HepG2 (cell line): ENCODE measurements around the gene PRMT2. TPM values are rescaled to one million over a fixed set of nuclear protein-coding genes. Genes with fewer than 3 reads are reported as not detected.

Experiments used
- CEBPB ChIP-seq: IDR thresholded peaks from 2 replicates; pipeline ENCODE4 v1.6.1; 2011; ENCODE audit warnings: low read depth, low read length, improper control_type of control experiment, borderline replicate concordance
- CEBPG ChIP-seq: IDR thresholded peaks from 2 replicates; pipeline ENCODE4 v1.6.1; 2016
- HES4 ChIP-seq: sonication (generic); formaldehyde crosslinking; IDR thresholded peaks from 2 replicates; pipeline ENCODE4 v1.9.0; 2021; ENCODE audit warnings: mild to moderate bottlenecking, missing genetic modification reagents, borderline replicate concordance
- HNRNPLL ChIP-seq: fragments of 200-400 bp; formaldehyde crosslinking; IDR thresholded peaks from 2 replicates; pipeline ENCODE4 v1.6.1; 2017; ENCODE audit warnings: mild to moderate bottlenecking, low read depth, low read length; ENCODE audit not compliant: poor library complexity, severe bottlenecking
- KDM3A ChIP-seq: IDR thresholded peaks from 2 replicates; pipeline ENCODE4 v1.6.1; 2018; ENCODE audit warnings: low read depth, missing compliant biosample characterization
- MTF2 ChIP-seq: sonication (generic); formaldehyde crosslinking; IDR thresholded peaks from 2 replicates; pipeline ENCODE4 v1.5.0; 2020; ENCODE audit warnings: missing genetic modification reagents, borderline replicate concordance
- NKX3-1 ChIP-seq: sonication (generic); formaldehyde crosslinking; IDR thresholded peaks from 2 replicates; pipeline ENCODE4 v1.5.0; 2020; ENCODE audit warnings: missing genetic modification reagents
- NR3C1 ChIP-seq: sonication (generic); formaldehyde crosslinking; IDR thresholded peaks from 2 replicates; pipeline ENCODE4 v1.4.0; 2020; ENCODE audit warnings: missing genetic modification reagents
- PAF1 ChIP-seq: IDR thresholded peaks from 2 replicates; pipeline ENCODE4 v1.6.1; 2016; ENCODE audit warnings: missing genetic modification reagents, missing compliant biosample characterization
- PAX8 ChIP-seq: sonication (generic); formaldehyde crosslinking; IDR thresholded peaks from 2 replicates; pipeline ENCODE4 v1.8.0; 2022; ENCODE audit warnings: mild to moderate bottlenecking, missing genetic modification reagents, borderline replicate concordance
- RAD21 ChIP-seq: fragments of 450-650 bp; formaldehyde crosslinking; IDR thresholded peaks from 2 replicates; pipeline ENCODE4 v1.5.0; 2020; ENCODE audit warnings: mild to moderate bottlenecking
- RFX3 ChIP-seq: IDR thresholded peaks from 2 replicates; pipeline ENCODE4 v1.6.1; 2016; ENCODE audit warnings: missing biosample characterization, missing genetic modification reagents
- TEAD3 ChIP-seq: optimal IDR thresholded peaks from 2 replicates; pipeline ENCODE3; 2016; ENCODE audit warnings: borderline replicate concordance
- XRCC5 ChIP-seq: fragments of 200-400 bp; formaldehyde crosslinking; optimal IDR thresholded peaks from 2 replicates; pipeline ENCODE3; 2017; ENCODE audit warnings: mild to moderate bottlenecking, low read length
- ZBTB44 ChIP-seq: sonication (generic); formaldehyde crosslinking; IDR thresholded peaks from 2 replicates; pipeline ENCODE4 v1.4.0; 2020; ENCODE audit warnings: missing genetic modification reagents
- ZHX1 ChIP-seq: sonication (generic); formaldehyde crosslinking; IDR thresholded peaks from 2 replicates; pipeline ENCODE4 v1.8.1; 2022; ENCODE audit warnings: low read depth, mild to moderate bottlenecking, missing genetic modification reagents
- ZKSCAN8 ChIP-seq: IDR thresholded peaks from 2 replicates; pipeline ENCODE4 v1.6.1; 2016; ENCODE audit warnings: borderline replicate concordance, missing genetic modification reagents, missing compliant biosample characterization
- ZNF136 ChIP-seq: sonication (generic); formaldehyde crosslinking; IDR thresholded peaks from 2 replicates; pipeline ENCODE4 v1.8.1; 2022; ENCODE audit warnings: low read depth, mild to moderate bottlenecking, moderate library complexity, missing genetic modification reagents
- ZNF138 ChIP-seq: sonication (generic); formaldehyde crosslinking; IDR thresholded peaks from 2 replicates; pipeline ENCODE4 v1.5.0; 2020; ENCODE audit warnings: mild to moderate bottlenecking, low read depth, missing genetic modification reagents
- ZNF205 ChIP-seq: IDR thresholded peaks from 2 replicates; pipeline ENCODE4 v1.6.1; 2018; ENCODE audit warnings: missing biosample characterization, missing genetic modification reagents
- ZNF451 ChIP-seq: sonication (generic); formaldehyde crosslinking; IDR thresholded peaks from 2 replicates; pipeline ENCODE4 v1.5.0; 2020; ENCODE audit warnings: mild to moderate bottlenecking, missing genetic modification reagents
- ZNF547 ChIP-seq: sonication (generic); formaldehyde crosslinking; IDR thresholded peaks from 2 replicates; pipeline ENCODE4 v1.5.1; 2020; ENCODE audit warnings: mild to moderate bottlenecking, missing genetic modification reagents
- ZNF607 ChIP-seq: sonication (generic); formaldehyde crosslinking; IDR thresholded peaks from 2 replicates; pipeline ENCODE4 v1.5.1; 2020; ENCODE audit warnings: missing genetic modification reagents, mild to moderate bottlenecking, borderline replicate concordance
- polyA plus RNA-seq, 8 experiments: library from polyadenylated mRNA; depleted of rRNA in 3 of 8; stranded (reverse) in 7 of 8; unstranded in 1 of 8; fragments of >200 nt; fragmentation: Illumina TruSeq in 4 of 8; extraction: Trizol in 4 of 8; gene quantifications; 2 replicates each; pipeline versions ENCODE4 v1.2.1 to v1.2.3, GENCODE V29; 2011 to 2016; ENCODE audit warnings: low read depth in 4 of 8, missing spikeins in 1 of 8, mixed read lengths in 1 of 8; ENCODE audit not compliant: insufficient read depth in 1 of 8
- total RNA-seq, 5 experiments: library from RNA; depleted of rRNA; stranded (reverse); fragments of >200 nt; fragmentation: Illumina TruSeq; extraction: Trizol; gene quantifications; 2 replicates each; pipeline ENCODE4 v1.2.3, GENCODE V29; 2016; ENCODE audit warnings: low read depth in 1 of 5
- TF ChIP-seq, protein P1 (sequence below): sonication (generic); formaldehyde crosslinking; IDR thresholded peaks from 2 replicates; pipeline ENCODE4 v1.4.0; 2020; ENCODE audit warnings: low read depth, mild to moderate bottlenecking, missing genetic modification reagents
- TF ChIP-seq, protein P2 (sequence below): fragments of 450-650 bp; IDR thresholded peaks from 2 replicates; pipeline ENCODE4 v1.6.1; 2016

Gene PRMT2
- total and polyA plus RNA-seq, 2 of the 13 experiments (the other 11 are each of a cell fraction or from before 2014, with no cell fraction given), result 54.4 to 78.8 TPM

DNA sequence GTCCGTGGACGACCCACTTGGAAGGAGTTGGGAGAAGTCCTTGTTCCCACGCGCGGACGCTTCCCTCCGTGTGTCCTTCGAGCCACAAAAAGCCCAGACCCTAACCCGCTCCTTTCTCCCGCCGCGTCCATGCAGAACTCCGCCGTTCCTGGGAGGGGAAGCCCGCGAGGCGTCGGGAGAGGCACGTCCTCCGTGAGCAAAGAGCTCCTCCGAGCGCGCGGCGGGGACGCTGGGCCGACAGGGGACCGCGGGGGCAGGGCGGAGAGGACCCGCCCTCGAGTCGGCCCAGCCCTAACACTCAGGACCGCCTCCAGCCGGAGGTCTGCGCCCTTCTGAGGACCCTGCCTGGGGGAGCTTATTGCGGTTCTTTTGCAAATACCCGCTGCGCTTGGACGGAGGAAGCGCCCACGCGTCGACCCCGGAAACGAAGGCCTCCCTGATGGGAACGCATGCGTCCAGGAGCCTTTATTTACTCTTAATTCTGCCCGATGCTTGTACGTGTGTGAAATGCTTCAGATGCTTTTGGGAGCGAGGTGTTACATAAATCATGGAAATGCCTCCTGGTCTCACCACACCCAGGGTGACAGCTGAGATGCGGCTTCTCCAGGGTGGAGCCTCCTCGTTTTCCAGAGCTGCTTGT lies 32.4 kb downstream of the PRMT2 start (continued):
- 0 out of 2 replicates have a peak, but pooled peaks have one; percentile 80 for TF ChIP-seq ZHX1 (CRISPR knock-in tag)
- no peak for TF ChIP-seq ZNF547
- no peak for TF ChIP-seq RFX3
- TF ChIP-seq CEBPB, result no peak
- TF ChIP-seq HES4 (CRISPR knock-in tag), result no peak
- 0 out of 2 replicates have a peak, but pooled peaks have one; percentile 25 for TF ChIP-seq ZNF451 (CRISPR knock-in tag)
- TF ChIP-seq MTF2, result no peak
- TF ChIP-seq CEBPG (CRISPR knock-in tag), result no peak
- TF ChIP-seq HNRNPLL, result peak; percentile 56
- TF ChIP-seq PAX8 (CRISPR knock-in tag), result no peak
- no peak for TF ChIP-seq ZNF205 (CRISPR knock-in tag)
- no peak for TF ChIP-seq RAD21
- no peak for TF ChIP-seq TEAD3 (CRISPR knock-in tag)
- TF ChIP-seq ZNF607, result peak; percentile 52; the same call in 1 of the 2 replicates
- TF ChIP-seq, protein P1, sequence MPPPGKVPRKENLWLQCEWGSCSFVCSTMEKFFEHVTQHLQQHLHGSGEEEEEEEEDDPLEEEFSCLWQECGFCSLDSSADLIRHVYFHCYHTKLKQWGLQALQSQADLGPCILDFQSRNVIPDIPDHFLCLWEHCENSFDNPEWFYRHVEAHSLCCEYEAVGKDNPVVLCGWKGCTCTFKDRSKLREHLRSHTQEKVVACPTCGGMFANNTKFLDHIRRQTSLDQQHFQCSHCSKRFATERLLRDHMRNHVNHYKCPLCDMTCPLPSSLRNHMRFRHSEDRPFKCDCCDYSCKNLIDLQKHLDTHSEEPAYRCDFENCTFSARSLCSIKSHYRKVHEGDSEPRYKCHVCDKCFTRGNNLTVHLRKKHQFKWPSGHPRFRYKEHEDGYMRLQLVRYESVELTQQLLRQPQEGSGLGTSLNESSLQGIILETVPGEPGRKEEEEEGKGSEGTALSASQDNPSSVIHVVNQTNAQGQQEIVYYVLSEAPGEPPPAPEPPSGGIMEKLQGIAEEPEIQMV (CRISPR knock-in tag), result no peak
- no peak for TF ChIP-seq ZNF138 (CRISPR knock-in tag)
- TF ChIP-seq ZBTB44 (CRISPR knock-in tag), result 0 out of 2 replicates have a peak, but pooled peaks have one; percentile 35
- no peak for TF ChIP-seq XRCC5
- TF ChIP-seq ZKSCAN8 (CRISPR knock-in tag), result no peak
- no peak for TF ChIP-seq PAF1 (CRISPR knock-in tag)
- no peak for TF ChIP-seq NR3C1 (CRISPR knock-in tag)
- no peak for TF ChIP-seq NKX3-1
- TF ChIP-seq, protein P2, sequence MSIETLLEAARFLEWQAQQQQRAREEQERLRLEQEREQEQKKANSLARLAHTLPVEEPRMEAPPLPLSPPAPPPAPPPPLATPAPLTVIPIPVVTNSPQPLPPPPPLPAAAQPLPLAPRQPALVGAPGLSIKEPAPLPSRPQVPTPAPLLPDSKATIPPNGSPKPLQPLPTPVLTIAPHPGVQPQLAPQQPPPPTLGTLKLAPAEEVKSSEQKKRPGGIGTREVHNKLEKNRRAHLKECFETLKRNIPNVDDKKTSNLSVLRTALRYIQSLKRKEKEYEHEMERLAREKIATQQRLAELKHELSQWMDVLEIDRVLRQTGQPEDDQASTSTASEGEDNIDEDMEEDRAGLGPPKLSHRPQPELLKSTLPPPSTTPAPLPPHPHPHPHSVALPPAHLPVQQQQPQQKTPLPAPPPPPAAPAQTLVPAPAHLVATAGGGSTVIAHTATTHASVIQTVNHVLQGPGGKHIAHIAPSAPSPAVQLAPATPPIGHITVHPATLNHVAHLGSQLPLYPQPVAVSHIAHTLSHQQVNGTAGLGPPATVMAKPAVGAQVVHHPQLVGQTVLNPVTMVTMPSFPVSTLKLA, result no peak
- TF ChIP-seq KDM3A (CRISPR knock-in tag), result no peak
- no peak for TF ChIP-seq ZNF136 (CRISPR knock-in tag)
